GM13976 (cell line): ENCODE data around the gene TXNDC17.

Experiments used
- DNase-seq: peaks from one replicate; pipeline ENCODE4 v3.0.0; 2012; ENCODE audit warnings: low spot score
- CTCF ChIP-seq: IDR thresholded peaks from 2 replicates; pipeline ENCODE4 v1.5.1; 2012; ENCODE audit warnings: borderline replicate concordance, mild to moderate bottlenecking; ENCODE audit not compliant: insufficient read depth; ENCODE audit errors: extremely low read depth, missing control alignments, control extremely low read depth
- in situ Hi-C: fragments of 300-500 bp; cut with MboI; formaldehyde crosslinking; loops from one replicate; pipeline ENCODE4 v1.12.0; 2022; ENCODE audit warnings: low sequenced_read_pairs, mixed read lengths, inconsistent platforms; ENCODE audit not compliant: unreplicated experiment

Gene TXNDC17

DNA sequence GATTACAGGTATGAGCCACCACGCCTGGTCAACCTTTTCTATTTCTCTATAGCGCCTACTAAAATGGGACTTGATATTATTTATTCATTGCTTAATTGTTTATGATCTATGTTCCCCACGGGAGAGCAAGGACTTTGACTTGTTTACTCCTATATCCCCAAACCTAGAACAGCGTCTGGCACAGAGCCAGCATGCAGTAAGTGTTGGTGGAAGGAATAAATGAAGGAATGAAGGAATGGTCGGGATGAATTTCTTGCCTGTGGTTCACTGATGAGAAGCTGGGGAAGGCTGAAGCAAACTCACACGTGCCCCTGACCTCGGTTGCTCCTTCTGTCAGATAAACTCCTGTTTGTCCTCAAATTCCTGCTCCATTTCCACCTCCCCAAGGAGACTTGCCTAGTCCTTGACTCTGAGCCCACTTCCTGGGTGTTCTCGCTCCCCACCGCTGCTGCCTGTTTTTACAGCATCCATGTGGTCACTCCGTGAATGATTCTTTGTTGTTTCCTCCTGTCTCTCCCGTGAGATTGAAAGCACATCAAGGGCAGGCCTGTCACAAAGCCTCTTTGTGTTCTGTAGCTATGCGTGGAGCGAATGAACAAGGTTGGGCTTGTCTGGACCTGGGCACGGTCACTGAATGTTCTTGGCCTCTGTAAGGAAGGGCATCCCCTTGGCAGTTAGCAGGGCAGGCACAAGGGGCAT, 28.0 kb downstream of the TXNDC17 start:
- DNase-seq = no peak
- TF ChIP-seq CTCF = no peak
- in situ Hi-C loops = loop anchor here (25.0 kb wide), 1 partner anchor 343 kb away; the partner anchor contains the start of genes BCL6B and RNASEK

- no peak for TF ChIP-seq CTCF
- in situ Hi-C loops = loop anchor here (25.0 kb wide), 1 partner anchor 343 kb away; the partner anchor contains the start of genes BCL6B and RNASEK
- DNase-seq = no peak
These were observed 28.8 kb downstream of the TXNDC17 start for GRCh38 chr17:6669479-6670212.

- in situ Hi-C loops = loop anchor here (25.0 kb wide), 1 partner anchor 342 kb away; the partner anchor contains the start of genes BCL6B and RNASEK
- no peak for DNase-seq
- no peak for TF ChIP-seq CTCF
These were observed 29.7 kb downstream of the TXNDC17 start for GRCh38 chr17:6670571-6670970.

GRCh38 chr17:6670999-6671398, 30.1 kb downstream of the TXNDC17 start:
- in situ Hi-C loops = loop anchor here (25.0 kb wide), 1 partner anchor 341 kb away; the partner anchor contains the start of genes BCL6B and RNASEK
- DNase-seq = no peak
- TF ChIP-seq CTCF = no peak

- TF ChIP-seq CTCF = no peak
- in situ Hi-C loops = loop anchor here (25.0 kb wide), 1 partner anchor 341 kb away; the partner anchor contains the start of genes BCL6B and RNASEK
- no peak for DNase-seq
These were observed 30.6 kb downstream of the TXNDC17 start for GRCh38 chr17:6671431-6671830.

DNA sequence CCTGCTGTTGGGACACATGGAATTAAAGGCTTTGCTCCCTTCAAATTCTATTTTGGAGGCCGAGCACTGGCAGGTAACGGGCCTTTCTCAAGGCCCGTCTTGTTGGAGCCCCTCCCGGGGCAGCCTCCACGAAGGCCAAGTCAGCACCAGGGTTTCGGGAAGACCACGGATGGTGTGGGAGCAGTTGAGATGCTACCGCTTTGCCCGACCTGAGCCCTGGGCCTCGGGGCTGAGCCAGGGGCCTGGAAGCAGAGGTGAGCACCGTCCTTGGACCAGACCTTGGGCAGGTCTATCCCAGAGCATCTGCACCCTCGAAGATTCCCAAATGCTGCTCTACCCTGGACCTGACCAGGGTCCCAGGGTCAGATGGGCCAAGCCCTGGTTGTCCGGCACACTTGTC, 33.7 kb downstream of the TXNDC17 start:
- no peak for TF ChIP-seq CTCF
- DNase-seq = no peak
- in situ Hi-C loops = loop anchor here (25.0 kb wide), 1 partner anchor 338 kb away; the partner anchor contains the start of genes BCL6B and RNASEK
